Tibial nerve (tissue), 4 donors: Measurements from ENCODE around the gene DEK. TPM values are rescaled to one million over a fixed set of nuclear protein-coding genes. Genes with fewer than 3 reads are reported as not detected.

Experiments used
- DNase-seq, 2 donors: peaks; one replicate each; pipeline ENCODE4 v3.0.0-alpha.2; 2019; ENCODE audit warnings: low spot score in 2 of 2
- H3K27ac ChIP-seq, 4 donors: fragments of 200-600 bp; sonication (generic) in 3 of 4; one replicate each; pipeline ENCODE4 v1.5.1; 2017 to 2019; ENCODE audit warnings: mild to moderate bottlenecking in 1 of 4
- H3K27me3 ChIP-seq, 2 donors: fragments of 200-600 bp; sonication (generic) in 1 of 2; one replicate each; pipeline versions ENCODE4 v1.5.1 to v1.6.0; 2017 to 2019
- H3K36me3 ChIP-seq, 3 donors: fragments of 200-600 bp; sonication (generic); one replicate each; pipeline ENCODE4 v1.5.1; 2018 to 2019
- H3K4me1 ChIP-seq, 4 donors: fragments of 200-600 bp; sonication (generic) in 3 of 4; one replicate each; pipeline ENCODE4 v1.5.1; 2017 to 2019
- H3K4me3 ChIP-seq, 4 donors: fragments of 200-600 bp; sonication (generic) in 3 of 4; one replicate each; pipeline ENCODE4 v1.5.1; 2017 to 2019; ENCODE audit warnings: mild to moderate bottlenecking in 1 of 4, moderate library complexity in 1 of 4
- H3K9me3 ChIP-seq, 4 donors: fragments of 200-600 bp; sonication (generic) in 3 of 4; one replicate each; pipeline ENCODE4 v1.5.1; 2017 to 2019
- EP300 ChIP-seq, 2 donors: sonication (generic); formaldehyde crosslinking; IDR thresholded peaks; one replicate each; pipeline ENCODE4 v1.6.1; 2017; ENCODE audit warnings: antibody characterized with exemption in 2 of 2, mild to moderate bottlenecking in 1 of 2
- POLR2A ChIP-seq, 2 donors: fragments of 450-650 bp; IDR thresholded peaks; one replicate each; pipeline ENCODE4 v1.6.1; 2017; ENCODE audit warnings: antibody characterized with exemption in 2 of 2, mild to moderate bottlenecking in 2 of 2, moderate library complexity in 2 of 2
- WGBS, 2 donors: methylation state at CpG; one replicate each; pipeline ENCODE4 v1.1.5; 2018; 5-methylcytosine and 5-hydroxymethylcytosine counted together
- total RNA-seq, 4 donors: library from RNA; depleted of rRNA; stranded (reverse); fragments of >200 nt; gene quantifications; one replicate each; pipeline ENCODE4 v1.1.0, GENCODE V29; 2016
- TF ChIP-seq, protein P1 (sequence below), 5 experiments: fragments of 200-600 bp in 3 of 5; fragments of 450-650 bp in 2 of 5; sonication (generic) in 3 of 5; IDR thresholded peaks; one replicate each; pipeline ENCODE4 v1.5.1; 2016 to 2019; ENCODE audit warnings: antibody characterized with exemption in 5 of 5, mild to moderate bottlenecking in 3 of 5, moderate library complexity in 2 of 5

The DEK gene
- total RNA-seq, 4 donors from 2014 or later: 112 to 147 (median 123) TPM

DNA sequence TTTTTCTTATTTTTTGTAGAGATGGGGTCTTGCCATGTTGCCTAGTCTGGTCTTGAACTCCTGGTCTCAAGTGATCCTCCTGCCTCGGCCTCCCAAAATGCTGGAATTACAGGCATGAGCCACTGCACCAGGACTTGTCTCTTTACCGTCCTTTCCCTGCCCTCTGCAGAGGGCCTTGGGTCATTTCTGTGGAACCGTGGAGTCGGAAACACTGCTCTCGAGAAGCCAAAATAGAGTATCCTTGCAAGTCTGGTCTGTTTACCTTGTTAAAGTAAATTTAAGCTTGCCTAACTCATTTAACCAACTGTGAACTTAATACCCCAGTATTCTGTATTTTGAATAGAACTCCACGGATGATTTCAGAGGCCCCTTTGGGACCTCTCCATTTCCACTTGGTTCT, 57.7 kb downstream of the DEK start:
- DNase-seq: no peak
- Histone ChIP-seq H3K27ac (no peak overlapping the region), H3K36me3 (peaks cover 0 to 62% (median 0%) of the 10 kb centered on the region in 3 donors), H3K27me3 (no peaks in the 10 kb centered on the region), H3K4me1 (no peaks in the 10 kb centered on the region), H3K9me3 (no peaks in the 10 kb centered on the region), H3K4me3 (no peak overlapping the region)
- 91 to 92% methylated on average over 6 of the region's 6 CpGs for WGBS, 2 donors
- TF ChIP-seq, protein P1, sequence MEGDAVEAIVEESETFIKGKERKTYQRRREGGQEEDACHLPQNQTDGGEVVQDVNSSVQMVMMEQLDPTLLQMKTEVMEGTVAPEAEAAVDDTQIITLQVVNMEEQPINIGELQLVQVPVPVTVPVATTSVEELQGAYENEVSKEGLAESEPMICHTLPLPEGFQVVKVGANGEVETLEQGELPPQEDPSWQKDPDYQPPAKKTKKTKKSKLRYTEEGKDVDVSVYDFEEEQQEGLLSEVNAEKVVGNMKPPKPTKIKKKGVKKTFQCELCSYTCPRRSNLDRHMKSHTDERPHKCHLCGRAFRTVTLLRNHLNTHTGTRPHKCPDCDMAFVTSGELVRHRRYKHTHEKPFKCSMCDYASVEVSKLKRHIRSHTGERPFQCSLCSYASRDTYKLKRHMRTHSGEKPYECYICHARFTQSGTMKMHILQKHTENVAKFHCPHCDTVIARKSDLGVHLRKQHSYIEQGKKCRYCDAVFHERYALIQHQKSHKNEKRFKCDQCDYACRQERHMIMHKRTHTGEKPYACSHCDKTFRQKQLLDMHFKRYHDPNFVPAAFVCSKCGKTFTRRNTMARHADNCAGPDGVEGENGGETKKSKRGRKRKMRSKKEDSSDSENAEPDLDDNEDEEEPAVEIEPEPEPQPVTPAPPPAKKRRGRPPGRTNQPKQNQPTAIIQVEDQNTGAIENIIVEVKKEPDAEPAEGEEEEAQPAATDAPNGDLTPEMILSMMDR (IDR thresholded peaks at IDR 0.05): no peak
- TF ChIP-seq EP300 (IDR thresholded peaks at IDR 0.05) (no peak), POLR2A (IDR thresholded peaks at IDR 0.05) (no peak)

DNA sequence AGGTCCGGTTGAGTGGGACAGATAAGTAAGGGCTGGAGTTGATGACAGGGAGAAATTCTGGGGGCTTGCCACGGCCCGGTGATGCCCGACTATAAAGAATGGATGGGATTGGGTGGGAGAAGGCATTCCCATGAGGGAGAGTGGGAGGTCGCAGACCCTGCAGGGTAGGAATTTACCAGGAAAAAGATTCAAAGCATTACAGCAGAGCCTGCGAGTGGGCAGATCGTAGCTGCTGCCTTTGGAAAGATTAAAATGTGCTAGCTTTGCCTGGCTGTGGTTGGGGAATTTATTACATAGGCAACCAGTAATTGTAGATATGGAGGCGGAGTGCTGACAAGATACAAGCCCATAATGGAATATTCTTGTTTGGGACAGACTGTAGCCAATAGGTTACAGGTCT, 59.6 kb downstream of the DEK start:
- H3K4me3 ChIP-seq: no peak overlapping the region
- H3K27ac ChIP-seq: no peak overlapping the region
- peaks cover 0 to 73% (median 0%) of the 10 kb centered on the region in 3 donors for H3K36me3 ChIP-seq
- no peak for DNase-seq
- no peaks in the 10 kb centered on the region for H3K27me3 ChIP-seq
- no peaks in the 10 kb centered on the region for H3K4me1 ChIP-seq
- 74 to 76% methylated on average over 8 of the region's 8 CpGs for WGBS, 2 donors
- TF ChIP-seq POLR2A (IDR thresholded peaks at IDR 0.05) (no peak), EP300 (IDR thresholded peaks at IDR 0.05) (no peak)
- TF ChIP-seq, protein P1 (IDR thresholded peaks at IDR 0.05): no peak
- no peaks in the 10 kb centered on the region for H3K9me3 ChIP-seq

DNA sequence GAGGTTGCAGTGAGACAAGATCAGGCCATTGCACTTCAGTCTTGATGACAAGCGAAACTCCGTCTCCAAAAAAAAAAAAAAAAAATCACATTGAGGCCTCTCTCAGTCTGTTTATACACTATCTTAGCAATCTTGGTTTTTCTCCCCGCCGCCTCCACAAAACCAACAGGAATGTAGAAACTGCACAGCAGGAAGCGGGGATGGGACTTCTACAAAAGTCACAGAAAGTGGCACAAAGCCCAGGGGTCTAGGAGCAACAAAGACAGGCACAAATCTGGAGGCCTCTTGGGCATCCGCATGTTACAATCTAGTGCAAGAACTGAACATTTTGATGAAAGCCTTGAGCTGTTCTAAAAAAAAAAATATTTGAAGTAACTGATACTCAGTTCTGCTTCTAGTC, 60.5 kb downstream of the DEK start:
- Histone ChIP-seq H3K9me3 (no peaks in the 10 kb centered on the region), H3K27me3 (no peaks in the 10 kb centered on the region), H3K36me3 (peaks cover 0 to 73% (median 0%) of the 10 kb centered on the region in 3 donors), H3K4me1 (no peaks in the 10 kb centered on the region), H3K27ac (no peak overlapping the region), H3K4me3 (no peak overlapping the region)
- no peak for DNase-seq
- TF ChIP-seq, protein P1 (IDR thresholded peaks at IDR 0.05): no peak
- TF ChIP-seq POLR2A (IDR thresholded peaks at IDR 0.05) (no peak), EP300 (IDR thresholded peaks at IDR 0.05) (no peak)
- WGBS, 2 donors: 56 to 64% methylated on average over 6 of the region's 6 CpGs

DNA sequence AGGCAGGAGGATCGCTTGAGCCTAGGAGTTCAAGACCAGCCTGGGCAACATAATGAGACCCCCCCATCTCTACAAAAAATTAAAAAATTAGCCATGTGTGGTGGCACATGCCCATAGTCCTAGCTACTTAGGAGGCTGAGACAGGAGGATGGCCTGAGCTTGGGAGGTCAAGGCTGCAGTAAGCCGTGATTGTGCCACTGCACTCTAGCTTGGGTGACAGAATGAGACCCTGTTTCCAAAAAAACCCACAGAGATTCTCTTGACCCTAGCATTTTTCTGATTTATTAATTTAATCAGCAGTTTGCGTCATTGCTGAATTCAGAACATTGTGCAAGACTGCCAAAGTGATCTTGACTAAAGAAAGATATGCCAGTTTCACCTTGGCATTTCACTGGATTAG, 72.3 kb downstream of the DEK start:
- no peaks in the 10 kb centered on the region for H3K27me3 ChIP-seq
- H3K4me3 ChIP-seq: no peak overlapping the region
- no peaks in the 10 kb centered on the region for H3K9me3 ChIP-seq
- H3K36me3 ChIP-seq: peaks cover 0 to 77% (median 0%) of the 10 kb centered on the region in 3 donors
- WGBS, 2 donors: 90 to 94% methylated on average over 3 of the region's 3 CpGs
- H3K27ac ChIP-seq: no peak overlapping the region
- TF ChIP-seq, protein P1 (IDR thresholded peaks at IDR 0.05): no peak
- TF ChIP-seq POLR2A (IDR thresholded peaks at IDR 0.05): no peak
- TF ChIP-seq EP300 (IDR thresholded peaks at IDR 0.05): no peak
- no peaks in the 10 kb centered on the region for H3K4me1 ChIP-seq
- no peak for DNase-seq

DNA sequence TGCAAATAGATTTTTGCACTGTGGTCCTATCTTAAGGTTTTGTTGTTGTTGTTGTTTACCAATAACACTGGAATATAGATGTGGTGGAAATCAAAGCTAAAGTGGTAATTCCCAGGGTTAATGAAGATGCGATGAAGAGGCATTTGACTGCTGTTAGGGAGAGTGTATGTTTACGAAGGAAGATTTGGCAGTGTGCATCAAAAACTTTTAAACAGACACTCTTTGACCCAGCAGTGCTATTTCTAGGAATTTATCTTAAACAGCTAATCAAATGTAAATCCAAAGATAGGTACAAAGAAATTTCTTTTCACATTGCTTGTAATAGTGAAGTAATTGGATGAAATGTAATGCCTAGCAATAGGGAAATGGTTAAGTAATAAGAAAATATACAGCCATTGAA, 75.1 kb downstream of the DEK start:
- H3K27ac ChIP-seq: no peak overlapping the region
- DNase-seq: no peak
- H3K9me3 ChIP-seq: no peaks in the 10 kb centered on the region
- no peaks in the 10 kb centered on the region for H3K4me1 ChIP-seq
- peaks cover 0 to 72% (median 0%) of the 10 kb centered on the region in 3 donors for H3K36me3 ChIP-seq
- TF ChIP-seq, protein P1 (IDR thresholded peaks at IDR 0.05): no peak
- TF ChIP-seq POLR2A (IDR thresholded peaks at IDR 0.05): no peak
- no peak for TF ChIP-seq EP300 (IDR thresholded peaks at IDR 0.05)
- no peaks in the 10 kb centered on the region for H3K27me3 ChIP-seq
- H3K4me3 ChIP-seq: no peak overlapping the region
- 61 to 93% methylated on average over 2 of the region's 2 CpGs for WGBS, 2 donors
